WI38 (cell line): Measurements from ENCODE around the gene PFDN1.
A peak's percentile ranks its signal among the peaks of the same experiment; 100 is the strongest.

ENCODE experiments used
- H3K4me3 ChIP-seq: 2 replicates; pipeline ENCODE4 v1.5.1; 2011; ENCODE audit warnings: low read depth, mild to moderate bottlenecking, control low read depth, low read length
- CTCF ChIP-seq: IDR thresholded peaks from 2 replicates; pipeline ENCODE4 v1.5.1; 2012; ENCODE audit warnings: low read depth, mild to moderate bottlenecking, control low read depth, low read length

Gene PFDN1

GRCh38 chr5:140327589-140327988 is 24.7 kb upstream of the PFDN1 start:
- TF ChIP-seq CTCF = no peak
- H3K4me3 ChIP-seq = no peak overlapping the region

GRCh38 chr5:140325486-140325885 is 22.6 kb upstream of the PFDN1 start:
- no peak for TF ChIP-seq CTCF
- no peak overlapping the region for H3K4me3 ChIP-seq

- TF ChIP-seq CTCF = no peak
- H3K4me3 ChIP-seq = no peak overlapping the region
These were observed 21.8 kb upstream of the PFDN1 start for GRCh38 chr5:140324617-140325241.

- no peak overlapping the region for H3K4me3 ChIP-seq
- TF ChIP-seq CTCF = no peak
These were observed 21.2 kb upstream of the PFDN1 start for GRCh38 chr5:140324041-140324600.

- no peak for TF ChIP-seq CTCF
- peak overlapping the region; percentile 27 for H3K4me3 ChIP-seq
These were observed 20.1 kb upstream of the PFDN1 start for GRCh38 chr5:140322751-140323731.

GRCh38 chr5:140321796-140322195 is 18.9 kb upstream of the PFDN1 start:
- no peak for TF ChIP-seq CTCF
- no peak overlapping the region for H3K4me3 ChIP-seq

GRCh38 chr5:140319833-140320232 is 16.9 kb upstream of the PFDN1 start:
- H3K4me3 ChIP-seq = no peak overlapping the region
- no peak for TF ChIP-seq CTCF
